Activated CD8-positive, alpha-beta memory T cell treated with anti-CD3 and anti-CD28 coated beads for 24 hours (primary cell): ENCODE results near the gene INO80D.
A peak's percentile ranks its signal among the peaks of the same experiment; 100 is the strongest.
"Not testable (repeated sequence)": the region's sequence is repeated elsewhere in the genome, so short reads cannot be mapped to it uniquely, and the experiment has no call there.

ENCODE experiments used
- DNase-seq: peaks from one replicate; pipeline ENCODE4 v3.0.0-alpha.2; 2020

Gene INO80D

DNA sequence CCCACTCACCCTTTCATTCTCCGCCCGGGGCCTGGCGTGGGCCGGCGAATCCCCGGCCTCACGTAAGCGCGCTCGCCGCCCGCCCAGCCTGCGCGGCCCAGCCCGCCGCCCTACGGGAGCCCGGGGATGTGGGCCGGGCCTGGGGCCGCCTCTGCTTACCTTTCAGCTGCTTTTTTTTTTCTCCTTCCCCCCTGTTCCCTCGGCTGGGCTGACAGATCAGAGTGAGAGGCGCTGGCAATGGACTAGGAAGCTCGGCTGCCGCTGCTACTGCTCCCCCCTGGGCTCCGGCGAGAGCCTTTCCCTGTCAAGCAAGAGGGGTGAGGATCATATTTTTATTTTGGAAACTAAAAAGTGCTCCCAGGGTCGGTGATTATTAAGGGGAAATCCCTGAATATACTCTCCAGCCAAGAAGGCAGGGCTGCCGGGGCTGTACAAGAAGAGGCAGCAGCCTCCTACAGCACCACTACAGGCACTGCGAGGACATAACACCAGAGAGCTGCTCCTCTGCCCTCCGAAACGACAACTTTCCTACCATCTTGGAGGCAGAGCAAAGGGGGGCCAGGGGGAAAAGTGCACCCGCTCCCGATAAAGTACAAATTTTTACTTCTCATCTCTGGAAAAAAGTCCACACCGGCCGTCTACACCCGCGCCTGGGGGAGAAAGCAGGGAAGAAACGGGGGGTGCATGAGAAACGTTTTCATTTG, at the start of gene INO80D:
Gene INO80D, minus strand, starts transcription at position 433 of the 704 bp plus-strand sequence. CDS start 23,158 bp downstream, outside the sequence.
- DNase-seq, result peak; percentile 90

DNA sequence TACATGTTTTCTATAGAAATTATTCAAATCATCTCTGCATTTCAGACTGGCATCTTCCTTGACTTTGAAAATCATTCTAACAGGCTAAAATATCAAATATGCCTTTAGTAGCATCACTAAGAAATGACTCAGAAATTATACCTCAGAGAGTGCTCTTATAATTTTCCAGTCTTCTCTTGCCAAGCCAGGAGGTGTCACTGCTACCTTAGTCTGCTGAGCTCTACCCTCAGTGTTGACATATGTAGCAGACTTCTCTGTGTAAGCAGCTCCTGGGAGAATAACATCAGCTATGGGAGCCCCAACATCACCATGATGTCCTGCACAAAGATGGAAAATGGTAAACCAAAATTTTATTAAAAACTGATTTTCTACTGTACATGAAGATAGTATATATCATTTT, 41.7 kb upstream of the INO80D start:
- DNase-seq, result no peak

- DNase-seq, result no peak
Observed at GRCh38 chr2:206125901-206126300, 39.9 kb upstream of the INO80D start.

DNA sequence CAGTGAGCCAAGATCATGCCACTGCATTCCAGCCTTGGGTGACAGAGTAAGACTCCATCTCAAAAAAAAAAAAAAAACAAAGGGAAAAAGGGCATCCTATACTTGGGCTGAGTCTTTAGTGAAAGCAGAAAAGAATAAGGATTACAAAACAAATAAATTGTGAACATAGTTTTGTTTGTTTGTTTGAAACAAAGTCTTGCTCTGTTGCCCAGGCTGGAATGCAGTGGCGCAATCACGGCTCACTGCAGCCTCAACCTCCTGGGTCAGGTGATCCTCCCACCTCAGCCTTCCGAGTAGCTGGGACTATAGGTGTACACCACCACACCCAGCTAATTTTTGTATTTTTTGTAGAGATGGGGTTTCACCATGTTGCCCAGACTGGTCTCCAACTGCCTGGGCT, 36.6 kb upstream of the INO80D start:
- DNase-seq, result not testable (repeated sequence)

DNA sequence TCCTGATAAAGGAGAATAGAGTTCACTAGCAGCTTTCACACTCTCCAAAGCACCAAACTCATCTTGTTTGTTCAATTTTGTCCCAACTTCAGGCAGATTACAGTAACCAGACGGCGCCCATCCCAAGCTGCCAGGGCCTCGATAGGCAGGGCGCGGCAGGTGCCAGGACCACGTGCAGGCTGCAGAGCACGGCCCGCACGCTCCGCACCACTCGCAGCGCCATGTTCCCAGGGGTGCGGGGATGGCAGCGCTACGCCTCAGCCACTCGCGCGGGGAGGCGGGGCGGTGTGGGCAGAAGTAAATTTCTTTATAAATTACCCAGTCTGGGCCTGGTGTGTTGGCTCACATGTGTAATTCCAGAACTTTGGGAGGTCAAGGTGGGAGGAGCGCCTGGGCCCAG, 30.3 kb upstream of the INO80D start:
- DNase-seq, result peak; percentile 9

- DNase-seq, result peak; percentile 17
Observed at GRCh38 chr2:206115026-206115578, 29.1 kb upstream of the INO80D start.

GRCh38 chr2:206112846-206113547, 27.0 kb upstream of the INO80D start:
- DNase-seq, result peak; percentile 35

DNA sequence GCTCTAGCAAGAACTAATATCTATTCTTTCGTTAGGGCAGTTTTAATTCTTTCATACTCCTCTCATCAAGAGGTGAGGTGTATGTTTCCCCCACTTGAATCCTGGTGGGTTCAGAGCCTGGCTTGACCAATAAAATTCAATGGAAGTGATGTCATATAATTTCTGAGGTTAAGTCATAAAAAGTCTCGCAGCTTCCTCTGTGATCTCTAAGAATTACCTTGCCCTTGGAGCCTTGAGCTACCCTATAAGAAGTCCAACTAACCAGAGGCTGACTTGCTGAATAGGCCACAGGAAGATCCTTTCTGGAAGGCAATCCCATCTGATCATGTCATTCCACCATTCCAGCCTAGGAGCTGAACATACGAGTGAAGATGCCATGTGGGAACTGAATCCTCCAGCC, 26.1 kb upstream of the INO80D start:
- peak; percentile 28 for DNase-seq

GRCh38 chr2:206108713-206109112, 22.7 kb upstream of the INO80D start:
- no peak for DNase-seq

GRCh38 chr2:206105541-206105940, 19.6 kb upstream of the INO80D start:
- no peak for DNase-seq

- DNase-seq, result no peak
Observed at GRCh38 chr2:206105038-206105437, 19.1 kb upstream of the INO80D start.

DNA sequence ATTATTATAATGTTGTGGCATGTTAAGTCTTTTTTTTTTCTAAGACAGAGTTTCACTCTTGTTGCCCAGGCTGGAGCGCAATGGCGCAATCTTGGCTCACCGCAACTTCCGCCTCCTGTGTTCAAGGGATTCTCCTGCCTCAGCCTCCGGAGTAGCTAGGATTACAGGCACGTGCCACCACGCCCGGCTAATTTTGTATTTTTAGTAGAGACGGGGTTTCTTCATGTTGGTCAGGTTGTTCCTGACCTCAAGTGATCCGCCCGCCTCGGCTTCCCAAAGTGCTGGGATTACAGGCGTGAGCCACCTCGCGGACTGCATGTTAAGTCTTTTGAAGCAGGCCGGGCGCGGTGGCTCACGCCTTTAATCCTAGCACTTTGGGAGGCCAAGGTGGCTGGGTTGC, 12.9 kb upstream of the INO80D start:
- not testable (repeated sequence) for DNase-seq

GRCh38 chr2:206098471-206098870, 12.5 kb upstream of the INO80D start:
- no peak for DNase-seq

DNA sequence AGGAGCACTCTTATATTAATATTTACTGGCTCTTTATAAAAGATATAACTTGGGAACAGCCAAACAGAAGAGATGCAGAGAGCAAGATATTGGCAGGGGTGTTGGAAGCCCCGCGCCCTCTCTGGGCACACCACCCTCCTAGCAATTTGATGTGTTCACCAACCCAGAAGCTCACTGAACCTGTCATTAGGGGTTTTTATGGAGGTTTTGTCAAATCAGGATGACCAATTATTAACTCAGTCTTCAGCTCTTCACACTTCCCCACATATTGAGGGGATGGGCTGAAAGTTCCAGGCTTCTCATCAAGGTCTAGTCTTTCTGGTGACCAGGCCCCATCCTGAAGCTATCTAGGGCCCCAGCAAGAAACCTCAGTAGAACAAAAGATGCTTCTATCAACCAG, 10.9 kb upstream of the INO80D start:
- DNase-seq, result no peak

- DNase-seq, result no peak
Observed at GRCh38 chr2:206095536-206096332, 9.8 kb upstream of the INO80D start.

DNA sequence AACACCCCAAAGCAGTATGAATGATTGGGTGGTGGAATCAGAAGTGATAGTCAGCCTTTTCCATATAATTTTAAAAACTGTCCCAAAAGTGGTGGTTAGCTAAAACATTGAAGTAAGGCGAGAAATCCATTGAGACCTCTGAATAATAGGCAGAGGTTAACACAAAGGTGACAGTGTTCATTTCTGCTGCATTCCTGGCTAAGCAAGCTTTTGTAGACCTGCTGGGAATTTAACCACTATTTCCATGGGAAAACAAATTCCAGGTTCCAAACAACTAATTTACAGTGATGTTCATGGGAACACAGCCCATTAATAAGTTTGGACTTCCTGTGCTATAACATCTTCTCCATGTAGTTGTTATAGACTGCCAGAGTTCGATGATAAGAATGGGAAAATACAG, 6.3 kb upstream of the INO80D start:
- no peak for DNase-seq

DNA sequence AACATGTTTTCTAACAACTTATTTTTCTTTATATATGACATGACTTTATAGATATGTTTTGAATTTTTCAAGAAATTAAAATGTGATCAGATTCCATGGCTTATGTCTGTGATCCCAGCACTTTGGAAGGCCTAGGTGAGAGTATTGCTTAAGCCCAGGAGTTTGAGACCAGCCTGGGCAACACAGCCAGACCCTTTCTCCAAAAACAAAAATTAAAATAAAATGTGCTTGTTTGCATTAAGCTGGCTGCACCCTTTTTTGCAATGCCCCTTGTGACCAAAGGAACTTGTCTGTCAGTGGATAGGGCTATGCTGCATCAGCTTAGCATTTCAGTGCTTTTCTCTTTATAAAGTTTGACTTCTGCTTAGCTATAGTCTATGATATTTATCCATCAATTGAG, 2.3 kb upstream of the INO80D start:
- no peak for DNase-seq

DNA sequence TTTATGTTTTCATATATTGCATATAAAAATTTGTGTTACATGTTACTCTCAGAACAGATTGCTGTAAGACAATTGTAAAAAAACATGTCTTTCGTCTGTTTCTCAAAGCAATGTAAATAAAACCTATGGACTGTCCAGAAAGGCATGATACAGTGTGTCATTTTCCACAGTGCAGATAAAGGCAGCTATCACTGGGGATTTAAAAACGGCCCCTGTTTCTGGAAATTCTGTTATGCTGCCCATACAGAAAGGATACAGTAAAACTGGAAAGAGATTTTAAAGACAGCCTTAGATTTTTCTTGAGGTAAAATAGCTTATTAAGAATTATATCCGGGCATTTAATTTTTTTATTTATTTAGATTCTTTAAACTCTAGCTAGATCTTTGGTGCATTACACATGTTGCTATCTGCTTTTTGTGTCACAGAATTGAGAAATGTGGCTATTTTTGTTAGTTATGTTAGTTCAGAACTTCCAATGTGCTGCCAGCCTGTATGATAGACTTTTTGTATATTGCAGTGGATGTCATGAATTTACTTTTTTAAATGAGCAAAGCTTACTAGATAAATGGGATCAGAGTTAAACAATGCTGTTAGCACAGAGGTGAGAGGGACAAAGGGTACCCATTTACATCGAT, 859 bp upstream of the INO80D start:
- no peak for DNase-seq

DNA sequence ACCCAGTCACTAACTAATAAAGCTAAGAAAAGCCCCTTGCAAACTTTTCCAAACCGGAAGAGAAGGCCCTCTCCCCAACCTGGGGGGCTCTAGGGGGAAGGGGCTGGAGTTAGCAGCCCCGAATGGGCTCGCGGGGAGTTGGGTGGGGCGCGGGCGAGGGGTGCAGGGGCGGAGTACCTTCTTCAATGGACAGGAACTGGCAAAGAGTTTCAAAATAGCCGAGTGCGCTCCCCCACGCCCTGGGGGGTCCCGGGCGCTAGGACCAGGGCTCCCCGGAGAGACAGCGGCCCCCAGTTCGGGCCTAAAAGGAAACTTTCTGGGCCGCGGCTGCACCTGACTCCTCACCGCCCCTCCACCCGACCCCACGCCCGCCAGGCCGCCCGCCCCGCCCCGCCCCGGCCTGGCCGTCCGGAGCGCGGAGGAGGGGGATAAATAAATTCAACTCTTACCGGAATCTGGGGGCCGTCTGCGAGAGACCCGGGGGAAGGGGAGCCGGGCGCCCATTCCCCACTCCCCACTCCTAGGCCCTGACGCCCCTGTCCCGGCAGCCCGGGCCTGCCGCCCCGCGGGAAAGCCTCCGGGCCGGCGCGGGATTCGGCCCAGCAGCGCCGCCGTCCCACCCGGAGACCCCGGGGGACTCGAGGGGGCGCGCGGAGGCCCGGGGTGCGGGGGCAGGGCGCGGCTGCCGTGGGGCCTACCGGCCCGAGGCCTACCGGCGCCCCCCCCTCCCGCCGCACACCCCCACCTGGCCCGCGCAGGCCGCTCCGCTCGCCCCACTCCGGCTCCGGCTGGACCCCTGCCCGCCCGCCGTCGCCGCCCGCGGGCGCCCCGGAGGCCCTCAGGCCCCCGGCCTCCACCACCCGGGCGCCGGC, 868 bp downstream of the INO80D start:
- peak; percentile 83 for DNase-seq

GRCh38 chr2:206084439-206084869, 1.5 kb downstream of the INO80D start:
- DNase-seq, result peak; percentile 61

DNA sequence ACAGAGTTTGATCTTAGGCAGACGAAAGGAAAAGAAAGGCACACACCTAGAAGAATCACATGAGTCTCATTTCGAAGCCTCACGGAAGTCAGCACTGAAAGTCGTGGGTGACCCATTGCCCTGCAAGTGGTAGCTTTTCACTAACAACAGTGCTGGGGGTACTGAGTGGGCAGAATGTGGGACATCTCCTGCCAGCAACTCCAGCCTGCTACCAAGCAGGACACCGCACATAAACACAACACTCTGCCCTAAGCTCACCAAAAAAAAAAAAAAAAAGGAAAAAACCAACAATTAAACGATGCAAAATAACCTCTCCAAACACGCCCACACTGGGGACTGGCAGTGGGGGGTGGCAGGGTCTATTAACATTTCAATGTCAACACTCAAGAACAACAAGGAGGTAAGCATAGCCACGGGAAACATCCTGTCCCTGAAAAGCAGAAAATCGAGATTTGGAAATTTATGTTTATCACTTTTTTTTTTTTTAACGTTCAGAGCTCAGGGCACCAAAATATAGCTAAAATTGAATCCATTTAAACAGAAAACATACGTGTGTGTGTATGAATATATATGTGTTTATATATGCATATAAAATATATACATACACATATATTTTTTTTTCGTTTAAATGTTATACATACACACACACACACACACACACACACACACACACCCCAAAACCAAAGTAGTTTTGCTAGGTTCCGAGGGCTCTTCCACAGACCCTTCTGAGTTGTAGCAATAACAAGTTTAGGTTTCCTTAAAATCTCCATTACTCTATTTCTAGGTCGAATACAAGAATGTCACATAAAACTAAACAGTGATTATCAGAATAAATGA, 2.2 kb downstream of the INO80D start:
- DNase-seq, result no peak
